Immature natural killer cell (primary cell): ENCODE results near the gene SPAG9. TPM values are rescaled to one million over a fixed set of nuclear protein-coding genes. Genes with fewer than 3 reads are reported as not detected.
A peak's percentile ranks its signal among the peaks of the same experiment; 100 is the strongest.
"Not testable (repeated sequence)": the region's sequence is repeated elsewhere in the genome, so short reads cannot be mapped to it uniquely, and the experiment has no call there.

Experiments
- DNase-seq, 3 donors: peaks; one replicate each; pipeline ENCODE4 v3.0.0; 2022; ENCODE audit warnings: mixed read lengths in 1 of 3
- H3K27ac Mint-ChIP-seq, 6 donors: one replicate each; pipeline ENCODE4 v1.8.0; 2020; ENCODE audit warnings: mixed read lengths in 6 of 6, mild to moderate bottlenecking in 5 of 6, inconsistent platforms in 4 of 6, moderate library complexity in 3 of 6
- H3K27me3 Mint-ChIP-seq, 3 donors: one replicate each; pipeline ENCODE4 v1.8.0; 2020 to 2021; ENCODE audit warnings: low read depth in 3 of 3, mild to moderate bottlenecking in 3 of 3, mixed read lengths in 3 of 3, moderate library complexity in 3 of 3, inconsistent platforms in 1 of 3
- H3K36me3 Mint-ChIP-seq, 3 donors: one replicate each; pipeline ENCODE4 v1.8.0; 2020; ENCODE audit warnings: mixed read lengths in 3 of 3, inconsistent platforms in 2 of 3, mild to moderate bottlenecking in 2 of 3
- H3K4me1 Mint-ChIP-seq, 2 donors: one replicate each; pipeline ENCODE4 v1.8.0; 2020; ENCODE audit warnings: inconsistent platforms in 2 of 2, mild to moderate bottlenecking in 2 of 2, mixed read lengths in 2 of 2, moderate library complexity in 1 of 2
- H3K4me3 Mint-ChIP-seq, 5 donors: one replicate each; pipeline ENCODE4 v1.8.0; 2020; ENCODE audit warnings: mild to moderate bottlenecking in 5 of 5, mixed read lengths in 5 of 5, inconsistent platforms in 3 of 5, moderate library complexity in 3 of 5
- H3K9me3 Mint-ChIP-seq, 6 donors: one replicate each; pipeline ENCODE4 v1.8.0; 2020; ENCODE audit warnings: mild to moderate bottlenecking in 6 of 6, mixed read lengths in 6 of 6, inconsistent platforms in 4 of 6, moderate library complexity in 3 of 6
- polyA plus RNA-seq, 3 donors: library from polyadenylated mRNA; unstranded; fragments of 300-500 nt; fragmentation: Illumina TruSeq; gene quantifications; one replicate each; pipeline ENCODE4 v1.2.3, GENCODE V29; 2021

Gene SPAG9
- polyA plus RNA-seq, 3 donors from 2014 or later, result 1.4 to 7.3 (median 4.3) TPM

GRCh38 chr17:51120357-51120738 lies 320 bp downstream of the SPAG9 start:
- Mint-ChIP-seq H3K27ac (peak overlapping the region; percentile 89 to 97 (median 95)), H3K9me3 (no peaks in the 10 kb centered on the region), H3K4me3 (peak overlapping the region; percentile 89 to 95 (median 91)), H3K4me1 (peaks cover 44 to 64% of the 10 kb centered on the region in 2 donors), H3K36me3 (no peaks in the 10 kb centered on the region), H3K27me3 (peaks cover 6 to 20% (median 6%) of the 10 kb centered on the region in 3 donors)
- DNase-seq, result no peak

GRCh38 chr17:51119415-51120356 lies 982 bp downstream of the SPAG9 start:
- Mint-ChIP-seq H3K4me3 (peak overlapping the region; percentile 89 to 95 (median 91)), H3K27ac (peak overlapping the region; percentile 91 to 97 (median 95)), H3K27me3 (peaks cover 6 to 20% (median 6%) of the 10 kb centered on the region in 3 donors), H3K4me1 (peaks cover 47 to 70% of the 10 kb centered on the region in 2 donors), H3K9me3 (no peaks in the 10 kb centered on the region), H3K36me3 (no peaks in the 10 kb centered on the region)
- DNase-seq, result peak; percentile 40 to 47 (median 44)

- DNase-seq, result no peak
- Mint-ChIP-seq H3K4me1 (peaks cover 47 to 70% of the 10 kb centered on the region in 2 donors), H3K27ac (peak overlapping the region in 4 of 6 donors; percentile 91 to 97 (median 94)), H3K36me3 (no peaks in the 10 kb centered on the region), H3K27me3 (peaks cover 6 to 20% (median 6%) of the 10 kb centered on the region in 3 donors), H3K4me3 (peak overlapping the region; percentile 89 to 95 (median 91)), H3K9me3 (no peaks in the 10 kb centered on the region)
Measured at GRCh38 chr17:51118330-51119195, 2.1 kb downstream of the SPAG9 start.

GRCh38 chr17:51115179-51115578 lies 5.5 kb downstream of the SPAG9 start:
- no peak for DNase-seq
- Mint-ChIP-seq H3K9me3 (no peaks in the 10 kb centered on the region), H3K4me1 (peaks cover 39 to 53% of the 10 kb centered on the region in 2 donors), H3K4me3 (no peak overlapping the region), H3K27ac (peak overlapping the region in 4 of 6 donors; percentile 12 to 50 (median 37)), H3K36me3 (no peaks in the 10 kb centered on the region), H3K27me3 (peaks cover 0 to 9% (median 0%) of the 10 kb centered on the region in 3 donors)

GRCh38 chr17:51112303-51113222 lies 8.1 kb downstream of the SPAG9 start:
- not testable (repeated sequence) for H3K9me3 Mint-ChIP-seq, DNase-seq, H3K4me3 Mint-ChIP-seq, H3K36me3 Mint-ChIP-seq, H3K27me3 Mint-ChIP-seq, H3K27ac Mint-ChIP-seq
- peaks cover 22 to 32% of the 10 kb centered on the region in 2 donors for H3K4me1 Mint-ChIP-seq

- Mint-ChIP-seq H3K27ac (no peak overlapping the region), H3K36me3 (no peaks in the 10 kb centered on the region), H3K4me3 (no peak overlapping the region), H3K9me3 (no peaks in the 10 kb centered on the region), H3K27me3 (peaks cover 0 to 3% (median 0%) of the 10 kb centered on the region in 3 donors), H3K4me1 (peaks cover 25 to 26% of the 10 kb centered on the region in 2 donors)
- DNase-seq, result no peak
Measured at GRCh38 chr17:51107778-51108177, 12.9 kb downstream of the SPAG9 start.

- H3K4me3 Mint-ChIP-seq, result no peak overlapping the region
Measured at GRCh38 chr17:51103451-51103850, 17.2 kb downstream of the SPAG9 start.

GRCh38 chr17:51103050-51103449 lies 17.6 kb downstream of the SPAG9 start:
- Mint-ChIP-seq H3K27ac (peak overlapping the region in 4 of 6 donors; percentile 3 to 76 (median 6)), H3K9me3 (no peaks in the 10 kb centered on the region), H3K27me3 (peaks cover 0 to 3% (median 0%) of the 10 kb centered on the region in 3 donors), H3K4me3 (no peak overlapping the region), H3K36me3 (no peaks in the 10 kb centered on the region), H3K4me1 (peaks cover 24 to 35% of the 10 kb centered on the region in 2 donors)
- DNase-seq, result no peak

More at GRCh38 chr17:51103451-51103850, 17.2 kb downstream of the SPAG9 start:
- no peak for DNase-seq
- Mint-ChIP-seq H3K27ac (peak overlapping the region in 3 of 6 donors; percentile 3 to 76 (median 6)), H3K27me3 (peaks cover 0 to 3% (median 0%) of the 10 kb centered on the region in 3 donors), H3K9me3 (no peaks in the 10 kb centered on the region), H3K36me3 (no peaks in the 10 kb centered on the region), H3K4me1 (peaks cover 21 to 32% of the 10 kb centered on the region in 2 donors)

GRCh38 chr17:51097708-51098446 lies 22.8 kb downstream of the SPAG9 start:
- no peaks in the 10 kb centered on the region for H3K9me3 Mint-ChIP-seq
- peaks cover 35 to 42% of the 10 kb centered on the region in 2 donors for H3K4me1 Mint-ChIP-seq
- H3K27ac Mint-ChIP-seq, result peak overlapping the region in 2 of 6 donors; percentile 5 to 40
- H3K36me3 Mint-ChIP-seq, result no peaks in the 10 kb centered on the region
- DNase-seq, result no peak
- no peaks in the 10 kb centered on the region for H3K27me3 Mint-ChIP-seq
- peak overlapping the region in 1 of 5 donors; percentile 46 for H3K4me3 Mint-ChIP-seq

GRCh38 chr17:51091635-51092034 lies 29.0 kb downstream of the SPAG9 start:
- no peak for DNase-seq

GRCh38 chr17:51088868-51089267 lies 31.8 kb downstream of the SPAG9 start:
- peaks cover 10 to 36% of the 10 kb centered on the region in 2 donors for H3K4me1 Mint-ChIP-seq
- not testable (repeated sequence) for H3K9me3 Mint-ChIP-seq, H3K36me3 Mint-ChIP-seq, H3K4me3 Mint-ChIP-seq, H3K27me3 Mint-ChIP-seq, H3K27ac Mint-ChIP-seq, DNase-seq

More at GRCh38 chr17:51091635-51092034, 29.0 kb downstream of the SPAG9 start:
- peaks cover 0 to 2% (median 0%) of the 10 kb centered on the region in 3 donors for H3K27me3 Mint-ChIP-seq
- H3K4me3 Mint-ChIP-seq, result no peak overlapping the region
- H3K4me1 Mint-ChIP-seq, result peaks cover 21 to 46% of the 10 kb centered on the region in 2 donors
- H3K36me3 Mint-ChIP-seq, result no peaks in the 10 kb centered on the region
- no peaks in the 10 kb centered on the region for H3K9me3 Mint-ChIP-seq
- H3K27ac Mint-ChIP-seq, result no peak overlapping the region

GRCh38 chr17:51088287-51088686 lies 32.4 kb downstream of the SPAG9 start:
- peaks cover 8 to 35% of the 10 kb centered on the region in 2 donors for H3K4me1 Mint-ChIP-seq
- no peak overlapping the region for H3K4me3 Mint-ChIP-seq
- DNase-seq, result no peak
- H3K27me3 Mint-ChIP-seq, result peaks cover 0 to 4% (median 0%) of the 10 kb centered on the region in 3 donors
- no peak overlapping the region for H3K27ac Mint-ChIP-seq
- no peaks in the 10 kb centered on the region for H3K36me3 Mint-ChIP-seq
- no peaks in the 10 kb centered on the region for H3K9me3 Mint-ChIP-seq
